22Rv1 (cell line): Measurements from ENCODE around the gene SYNE3.

Experiments
- ZFX ChIP-seq: fragments of 450-650 bp; IDR thresholded peaks from 2 replicates; pipeline ENCODE4 v1.6.1; 2017; ENCODE audit warnings: antibody characterized with exemption, borderline replicate concordance
- TF ChIP-seq, protein P1 (sequence below): fragments of 450-650 bp; IDR thresholded peaks from 2 replicates; pipeline ENCODE4 v1.5.1; 2017; ENCODE audit warnings: mild to moderate bottlenecking

DNA sequence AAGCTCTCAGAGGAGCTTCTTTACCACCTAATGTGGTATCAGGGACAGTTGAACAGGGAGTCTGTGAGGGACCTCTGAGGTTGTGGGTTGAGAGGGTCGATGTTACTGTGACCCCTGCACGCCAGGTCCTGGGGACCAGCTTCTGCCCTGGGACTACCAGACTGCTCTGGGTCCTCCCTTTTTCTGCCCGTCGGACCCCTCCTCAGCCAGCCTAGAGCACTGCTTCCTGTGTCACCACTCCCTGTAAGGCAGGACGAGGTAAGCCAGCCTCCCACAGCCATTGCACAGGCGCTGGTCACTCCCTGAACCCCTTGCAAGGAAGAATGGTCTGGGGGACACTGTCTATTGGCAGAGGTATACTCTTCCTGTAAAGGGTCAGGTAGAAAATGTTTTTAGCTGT lies 38.1 kb downstream of the SYNE3 start:
- TF ChIP-seq, protein P1, sequence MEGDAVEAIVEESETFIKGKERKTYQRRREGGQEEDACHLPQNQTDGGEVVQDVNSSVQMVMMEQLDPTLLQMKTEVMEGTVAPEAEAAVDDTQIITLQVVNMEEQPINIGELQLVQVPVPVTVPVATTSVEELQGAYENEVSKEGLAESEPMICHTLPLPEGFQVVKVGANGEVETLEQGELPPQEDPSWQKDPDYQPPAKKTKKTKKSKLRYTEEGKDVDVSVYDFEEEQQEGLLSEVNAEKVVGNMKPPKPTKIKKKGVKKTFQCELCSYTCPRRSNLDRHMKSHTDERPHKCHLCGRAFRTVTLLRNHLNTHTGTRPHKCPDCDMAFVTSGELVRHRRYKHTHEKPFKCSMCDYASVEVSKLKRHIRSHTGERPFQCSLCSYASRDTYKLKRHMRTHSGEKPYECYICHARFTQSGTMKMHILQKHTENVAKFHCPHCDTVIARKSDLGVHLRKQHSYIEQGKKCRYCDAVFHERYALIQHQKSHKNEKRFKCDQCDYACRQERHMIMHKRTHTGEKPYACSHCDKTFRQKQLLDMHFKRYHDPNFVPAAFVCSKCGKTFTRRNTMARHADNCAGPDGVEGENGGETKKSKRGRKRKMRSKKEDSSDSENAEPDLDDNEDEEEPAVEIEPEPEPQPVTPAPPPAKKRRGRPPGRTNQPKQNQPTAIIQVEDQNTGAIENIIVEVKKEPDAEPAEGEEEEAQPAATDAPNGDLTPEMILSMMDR = no peak
- no peak for TF ChIP-seq ZFX
